ENCODE measurements around the gene JAKMIP1.

DNA sequence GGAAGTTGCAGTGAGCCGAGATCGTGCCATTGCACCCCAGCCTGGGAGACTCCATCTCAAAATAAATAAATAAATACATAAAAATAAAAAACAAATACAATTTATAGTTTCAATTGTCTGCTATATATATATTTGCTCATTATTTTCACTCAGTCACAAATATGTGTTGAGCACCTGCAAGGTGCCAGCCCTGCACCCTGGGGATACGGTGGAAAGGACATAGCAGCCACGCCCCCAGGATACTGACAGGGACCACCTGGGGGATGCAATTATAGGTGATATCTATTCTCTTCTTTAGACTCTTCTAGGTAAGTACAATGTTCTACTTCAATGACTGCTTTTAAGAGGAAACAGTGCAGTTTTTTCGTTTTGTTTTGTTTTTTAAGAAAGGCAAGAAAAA is 85.0 kb downstream of the JAKMIP1 start:
- TF ChIP-seq EZH2phosphoT487 (IDR thresholded peaks at IDR 0.05; ENCODE audit: insufficient read depth, low read depth) (no peak), EZH2 (IDR thresholded peaks at IDR 0.05; ENCODE audit: insufficient read depth, poor library complexity, severe bottlenecking) (no peak)

All from GM23248 (cell line).